ENCODE data around the gene HAT1.

DNA sequence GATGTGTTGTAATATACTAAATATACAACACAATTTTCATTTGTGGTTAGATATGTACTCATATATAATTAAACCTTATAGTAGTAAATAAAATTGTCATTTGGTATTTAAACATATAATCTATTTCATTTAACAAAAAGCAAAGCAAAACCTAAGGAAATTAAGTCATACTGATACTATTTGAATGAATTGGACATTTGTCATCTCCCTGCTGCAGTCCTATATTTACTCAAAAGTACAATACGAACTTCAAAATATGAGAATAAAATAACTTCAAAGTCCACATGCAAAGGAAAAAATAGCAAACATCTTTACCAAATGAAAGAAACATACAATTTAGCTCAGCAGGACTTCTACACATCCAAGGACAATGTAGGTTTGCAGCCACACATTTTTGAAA is 11.8 kb upstream of the HAT1 start:
- no peak for TF ChIP-seq MAFK (IDR thresholded peaks at IDR 0.05; ENCODE audit: low read depth, low read length)
- TF ChIP-seq POLR2A (IDR thresholded peaks at IDR 0.05; ENCODE audit: low read depth, low read length) = no peak
- TF ChIP-seq, protein P1, sequence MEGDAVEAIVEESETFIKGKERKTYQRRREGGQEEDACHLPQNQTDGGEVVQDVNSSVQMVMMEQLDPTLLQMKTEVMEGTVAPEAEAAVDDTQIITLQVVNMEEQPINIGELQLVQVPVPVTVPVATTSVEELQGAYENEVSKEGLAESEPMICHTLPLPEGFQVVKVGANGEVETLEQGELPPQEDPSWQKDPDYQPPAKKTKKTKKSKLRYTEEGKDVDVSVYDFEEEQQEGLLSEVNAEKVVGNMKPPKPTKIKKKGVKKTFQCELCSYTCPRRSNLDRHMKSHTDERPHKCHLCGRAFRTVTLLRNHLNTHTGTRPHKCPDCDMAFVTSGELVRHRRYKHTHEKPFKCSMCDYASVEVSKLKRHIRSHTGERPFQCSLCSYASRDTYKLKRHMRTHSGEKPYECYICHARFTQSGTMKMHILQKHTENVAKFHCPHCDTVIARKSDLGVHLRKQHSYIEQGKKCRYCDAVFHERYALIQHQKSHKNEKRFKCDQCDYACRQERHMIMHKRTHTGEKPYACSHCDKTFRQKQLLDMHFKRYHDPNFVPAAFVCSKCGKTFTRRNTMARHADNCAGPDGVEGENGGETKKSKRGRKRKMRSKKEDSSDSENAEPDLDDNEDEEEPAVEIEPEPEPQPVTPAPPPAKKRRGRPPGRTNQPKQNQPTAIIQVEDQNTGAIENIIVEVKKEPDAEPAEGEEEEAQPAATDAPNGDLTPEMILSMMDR (conservative IDR thresholded peaks at IDR 0.05; ENCODE audit: low read depth, low read length) = no peak
- TF ChIP-seq FOS (IDR thresholded peaks at IDR 0.05; ENCODE audit: low read depth, low read length) = no peak
- TF ChIP-seq RCOR1 (IDR thresholded peaks at IDR 0.05; ENCODE audit: insufficient replicate concordance, low read length) = no peak
- TF ChIP-seq SMC3 (IDR thresholded peaks at IDR 0.05; ENCODE audit: low read depth, low read length) = no peak
- no peak for TF ChIP-seq CEBPB (IDR thresholded peaks at IDR 0.05; ENCODE audit: low read depth, low read length)
- TF ChIP-seq MXI1 (IDR thresholded peaks at IDR 0.05; ENCODE audit: borderline replicate concordance, low read depth, low read length) = no peak
- TF ChIP-seq, protein P2, sequence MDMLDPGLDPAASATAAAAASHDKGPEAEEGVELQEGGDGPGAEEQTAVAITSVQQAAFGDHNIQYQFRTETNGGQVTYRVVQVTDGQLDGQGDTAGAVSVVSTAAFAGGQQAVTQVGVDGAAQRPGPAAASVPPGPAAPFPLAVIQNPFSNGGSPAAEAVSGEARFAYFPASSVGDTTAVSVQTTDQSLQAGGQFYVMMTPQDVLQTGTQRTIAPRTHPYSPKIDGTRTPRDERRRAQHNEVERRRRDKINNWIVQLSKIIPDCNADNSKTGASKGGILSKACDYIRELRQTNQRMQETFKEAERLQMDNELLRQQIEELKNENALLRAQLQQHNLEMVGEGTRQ (IDR thresholded peaks at IDR 0.05; ENCODE audit: low read depth, low read length) = no peak
- no peak for TF ChIP-seq RAD21 (IDR thresholded peaks at IDR 0.05; ENCODE audit: low read length)

All from IMR-90 (cell line).